ENCODE results near the gene CKM. TPM values are rescaled to one million over a fixed set of nuclear protein-coding genes. Genes with fewer than 3 reads are reported as not detected.

Gene CKM
- total and polyA plus RNA-seq, 10 of the 15 experiments (the other 5 are each of a cell fraction or from before 2014, with no cell fraction given) = 0.08 to 0.14 (median 0.13) TPM; not detected in 5

DNA sequence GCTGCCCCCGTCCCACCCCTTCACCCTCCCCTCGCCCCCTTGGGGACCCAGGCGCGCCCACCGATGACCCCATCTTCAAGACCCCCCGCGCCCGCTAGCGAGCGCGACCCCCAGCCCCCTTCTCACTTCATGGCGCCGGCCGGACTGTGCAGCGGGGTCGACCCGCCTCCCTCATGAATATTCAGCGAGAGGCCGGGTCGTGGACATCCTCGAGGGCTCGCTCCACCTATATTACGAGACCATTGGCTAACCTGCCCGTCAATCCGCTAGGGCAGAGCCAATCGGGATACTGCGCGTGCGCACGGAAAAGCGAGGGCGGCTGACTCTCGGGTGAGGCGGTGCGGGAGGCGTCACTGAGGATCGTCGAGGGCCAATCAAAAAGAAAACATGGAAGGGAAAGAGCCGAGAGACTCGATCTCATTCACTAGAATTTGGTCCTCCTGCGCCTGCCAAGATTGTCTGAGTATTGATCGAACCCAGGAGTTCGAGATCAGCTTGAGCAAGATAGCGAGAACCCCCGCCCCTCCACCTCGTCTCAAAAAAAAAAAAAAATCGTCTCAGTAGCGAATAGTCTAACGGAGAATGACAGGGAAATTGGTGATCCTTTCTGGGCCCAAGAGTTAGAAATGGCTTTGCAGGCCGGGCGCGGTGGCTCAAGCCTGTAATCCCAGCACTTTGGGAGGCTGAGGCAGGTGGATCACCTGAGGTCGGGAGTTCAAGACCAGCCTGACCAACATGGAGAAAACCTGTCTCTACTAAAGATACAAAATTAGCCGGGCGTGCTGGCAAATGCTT is 47.9 kb upstream of the CKM start, which contains the start of gene ERCC2 (continued):
- TF ChIP-seq FOXK2 (IDR thresholded peaks at IDR 0.05) (peak; percentile 83), EP300 (IDR thresholded peaks at IDR 0.05; ENCODE audit: borderline replicate concordance in 1 of 2, control insufficient read depth in 1 of 2, low read depth in 2 of 2, low read length in 2 of 2) (no peak), MYC (IDR thresholded peaks at IDR 0.05; ENCODE audit: insufficient read depth, insufficient read length, insufficient replicate concordance, low read length, severe bottlenecking) (no peak), SMAD1 (IDR thresholded peaks at IDR 0.05; ENCODE audit: low read depth, partially characterized antibody) (no peak), MEF2A (IDR thresholded peaks at IDR 0.05; ENCODE audit: insufficient read depth, low read depth, low read length) (no peak), ETV6 (conservative IDR thresholded peaks at IDR 0.05 in 1 of 2, IDR thresholded peaks at IDR 0.05 in 1 of 2; ENCODE audit: borderline replicate concordance in 1 of 2, low read depth in 1 of 2) (no peak), TBL1XR1 (IDR thresholded peaks at IDR 0.05; ENCODE audit: low read depth, low read length) (no peak), SMC3 (IDR thresholded peaks at IDR 0.05; ENCODE audit: borderline replicate concordance, low read length) (no peak), SUPT20H (IDR thresholded peaks at IDR 0.05; ENCODE audit: borderline replicate concordance, control insufficient read depth, low read depth, low read length) (no peak), SUZ12 (IDR thresholded peaks at IDR 0.05; ENCODE audit: unreplicated experiment) (no peak), NFYB (IDR thresholded peaks at IDR 0.05; ENCODE audit: insufficient read depth, low read depth, low read length) (peak; percentile 97), SMAD5 (IDR thresholded peaks at IDR 0.05; ENCODE audit: low read depth) (no peak), ASH2L (IDR thresholded peaks at IDR 0.05; ENCODE audit: borderline replicate concordance, low read depth) (no peak), KLF5 (IDR thresholded peaks at IDR 0.05; ENCODE audit: partially characterized antibody) (no peak), BACH1 (IDR thresholded peaks at IDR 0.05; ENCODE audit: borderline replicate concordance) (no peak), HDAC2 (IDR thresholded peaks at IDR 0.05) (no peak), EGR1 (IDR thresholded peaks at IDR 0.05; ENCODE audit: borderline replicate concordance in 1 of 2, low read depth in 2 of 2, low read length in 2 of 2) (no peak)
- TF ChIP-seq, protein P1, sequence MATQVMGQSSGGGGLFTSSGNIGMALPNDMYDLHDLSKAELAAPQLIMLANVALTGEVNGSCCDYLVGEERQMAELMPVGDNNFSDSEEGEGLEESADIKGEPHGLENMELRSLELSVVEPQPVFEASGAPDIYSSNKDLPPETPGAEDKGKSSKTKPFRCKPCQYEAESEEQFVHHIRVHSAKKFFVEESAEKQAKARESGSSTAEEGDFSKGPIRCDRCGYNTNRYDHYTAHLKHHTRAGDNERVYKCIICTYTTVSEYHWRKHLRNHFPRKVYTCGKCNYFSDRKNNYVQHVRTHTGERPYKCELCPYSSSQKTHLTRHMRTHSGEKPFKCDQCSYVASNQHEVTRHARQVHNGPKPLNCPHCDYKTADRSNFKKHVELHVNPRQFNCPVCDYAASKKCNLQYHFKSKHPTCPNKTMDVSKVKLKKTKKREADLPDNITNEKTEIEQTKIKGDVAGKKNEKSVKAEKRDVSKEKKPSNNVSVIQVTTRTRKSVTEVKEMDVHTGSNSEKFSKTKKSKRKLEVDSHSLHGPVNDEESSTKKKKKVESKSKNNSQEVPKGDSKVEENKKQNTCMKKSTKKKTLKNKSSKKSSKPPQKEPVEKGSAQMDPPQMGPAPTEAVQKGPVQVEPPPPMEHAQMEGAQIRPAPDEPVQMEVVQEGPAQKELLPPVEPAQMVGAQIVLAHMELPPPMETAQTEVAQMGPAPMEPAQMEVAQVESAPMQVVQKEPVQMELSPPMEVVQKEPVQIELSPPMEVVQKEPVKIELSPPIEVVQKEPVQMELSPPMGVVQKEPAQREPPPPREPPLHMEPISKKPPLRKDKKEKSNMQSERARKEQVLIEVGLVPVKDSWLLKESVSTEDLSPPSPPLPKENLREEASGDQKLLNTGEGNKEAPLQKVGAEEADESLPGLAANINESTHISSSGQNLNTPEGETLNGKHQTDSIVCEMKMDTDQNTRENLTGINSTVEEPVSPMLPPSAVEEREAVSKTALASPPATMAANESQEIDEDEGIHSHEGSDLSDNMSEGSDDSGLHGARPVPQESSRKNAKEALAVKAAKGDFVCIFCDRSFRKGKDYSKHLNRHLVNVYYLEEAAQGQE (IDR thresholded peaks at IDR 0.05; ENCODE audit: low read depth, low read length) = no peak
- TF ChIP-seq, protein P2, sequence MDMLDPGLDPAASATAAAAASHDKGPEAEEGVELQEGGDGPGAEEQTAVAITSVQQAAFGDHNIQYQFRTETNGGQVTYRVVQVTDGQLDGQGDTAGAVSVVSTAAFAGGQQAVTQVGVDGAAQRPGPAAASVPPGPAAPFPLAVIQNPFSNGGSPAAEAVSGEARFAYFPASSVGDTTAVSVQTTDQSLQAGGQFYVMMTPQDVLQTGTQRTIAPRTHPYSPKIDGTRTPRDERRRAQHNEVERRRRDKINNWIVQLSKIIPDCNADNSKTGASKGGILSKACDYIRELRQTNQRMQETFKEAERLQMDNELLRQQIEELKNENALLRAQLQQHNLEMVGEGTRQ (IDR thresholded peaks at IDR 0.05; ENCODE audit: borderline replicate concordance, low read depth, low read length) = no peak
- TF ChIP-seq, protein P3, sequence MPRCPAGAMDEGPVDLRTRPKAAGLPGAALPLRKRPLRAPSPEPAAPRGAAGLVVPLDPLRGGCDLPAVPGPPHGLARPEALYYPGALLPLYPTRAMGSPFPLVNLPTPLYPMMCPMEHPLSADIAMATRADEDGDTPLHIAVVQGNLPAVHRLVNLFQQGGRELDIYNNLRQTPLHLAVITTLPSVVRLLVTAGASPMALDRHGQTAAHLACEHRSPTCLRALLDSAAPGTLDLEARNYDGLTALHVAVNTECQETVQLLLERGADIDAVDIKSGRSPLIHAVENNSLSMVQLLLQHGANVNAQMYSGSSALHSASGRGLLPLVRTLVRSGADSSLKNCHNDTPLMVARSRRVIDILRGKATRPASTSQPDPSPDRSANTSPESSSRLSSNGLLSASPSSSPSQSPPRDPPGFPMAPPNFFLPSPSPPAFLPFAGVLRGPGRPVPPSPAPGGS (IDR thresholded peaks at IDR 0.05; ENCODE audit: borderline replicate concordance, insufficient read depth, low read depth, low read length, poor library complexity, severe bottlenecking) = no peak
- TF ChIP-seq, protein P4, sequence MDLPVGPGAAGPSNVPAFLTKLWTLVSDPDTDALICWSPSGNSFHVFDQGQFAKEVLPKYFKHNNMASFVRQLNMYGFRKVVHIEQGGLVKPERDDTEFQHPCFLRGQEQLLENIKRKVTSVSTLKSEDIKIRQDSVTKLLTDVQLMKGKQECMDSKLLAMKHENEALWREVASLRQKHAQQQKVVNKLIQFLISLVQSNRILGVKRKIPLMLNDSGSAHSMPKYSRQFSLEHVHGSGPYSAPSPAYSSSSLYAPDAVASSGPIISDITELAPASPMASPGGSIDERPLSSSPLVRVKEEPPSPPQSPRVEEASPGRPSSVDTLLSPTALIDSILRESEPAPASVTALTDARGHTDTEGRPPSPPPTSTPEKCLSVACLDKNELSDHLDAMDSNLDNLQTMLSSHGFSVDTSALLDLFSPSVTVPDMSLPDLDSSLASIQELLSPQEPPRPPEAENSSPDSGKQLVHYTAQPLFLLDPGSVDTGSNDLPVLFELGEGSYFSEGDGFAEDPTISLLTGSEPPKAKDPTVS (IDR thresholded peaks at IDR 0.05; ENCODE audit: low read depth, low read length) = no peak
